Activated naive CD4-positive, alpha-beta T cell treated with anti-CD3 and anti-CD28 coated beads, Interleukin-2, amount 50 U/mL, for 16 hours (primary cell): ENCODE data around the gene MIX23.

ENCODE experiments used
- DNase-seq: peaks from one replicate; pipeline ENCODE4 v3.0.0-alpha.2; 2020

MIX23 gene

DNA sequence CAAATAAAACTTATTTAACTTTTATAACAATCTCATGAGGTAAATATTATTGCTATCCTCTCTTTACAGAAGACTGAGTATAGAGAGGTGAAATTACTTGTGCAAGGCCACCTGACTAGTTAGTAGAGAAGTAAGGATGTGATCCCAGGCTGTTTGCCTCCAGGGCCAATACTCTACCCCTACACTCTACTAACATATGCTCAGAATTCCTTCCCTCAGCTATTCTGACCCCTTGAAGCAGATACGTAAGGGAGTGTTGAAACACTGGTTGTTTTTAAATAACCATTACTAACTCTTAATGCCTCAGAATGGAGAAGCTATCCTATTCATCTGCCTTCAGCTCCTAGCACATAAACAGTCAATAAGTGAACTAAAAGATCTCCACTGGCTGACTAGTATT, 33.9 kb downstream of the MIX23 start:
- DNase-seq = no peak

DNA sequence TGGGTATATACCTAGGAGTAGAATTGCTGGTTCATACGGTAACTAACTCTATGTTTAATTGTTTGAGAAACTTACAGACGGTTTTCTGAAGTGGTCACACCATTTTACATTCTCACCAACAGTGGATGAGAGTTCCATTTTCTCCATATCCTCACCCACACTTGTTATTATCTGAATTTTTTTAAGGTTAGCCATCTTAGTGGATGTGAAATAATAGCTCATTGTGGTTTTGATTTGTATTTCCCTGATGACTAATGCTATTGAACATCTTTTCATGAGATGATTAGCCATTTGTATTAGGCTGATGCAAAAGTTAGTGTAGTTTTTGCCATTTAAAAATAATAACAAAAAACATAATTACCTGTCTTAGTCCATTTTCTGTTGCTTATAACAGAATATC, 39.4 kb downstream of the MIX23 start:
- DNase-seq = no peak

- no peak for DNase-seq
Observed at GRCh38 chr3:122342803-122343202, 40.2 kb downstream of the MIX23 start.

GRCh38 chr3:122332551-122332950, 50.5 kb downstream of the MIX23 start:
- DNase-seq = no peak

GRCh38 chr3:122331886-122332285, 51.1 kb downstream of the MIX23 start:
- no peak for DNase-seq

- DNase-seq = no peak
Observed at GRCh38 chr3:122325769-122326168, 57.3 kb downstream of the MIX23 start.

- no peak for DNase-seq
Observed at GRCh38 chr3:122324871-122325323, 58.1 kb downstream of the MIX23 start, which contains the start of gene CSTA. CSTA (plus strand) TSS chr3:122325248; CDS start chr3:122325293, 45 bp downstream.

GRCh38 chr3:122322095-122323075, 60.6 kb downstream of the MIX23 start:
- DNase-seq = peak; percentile 14

DNA sequence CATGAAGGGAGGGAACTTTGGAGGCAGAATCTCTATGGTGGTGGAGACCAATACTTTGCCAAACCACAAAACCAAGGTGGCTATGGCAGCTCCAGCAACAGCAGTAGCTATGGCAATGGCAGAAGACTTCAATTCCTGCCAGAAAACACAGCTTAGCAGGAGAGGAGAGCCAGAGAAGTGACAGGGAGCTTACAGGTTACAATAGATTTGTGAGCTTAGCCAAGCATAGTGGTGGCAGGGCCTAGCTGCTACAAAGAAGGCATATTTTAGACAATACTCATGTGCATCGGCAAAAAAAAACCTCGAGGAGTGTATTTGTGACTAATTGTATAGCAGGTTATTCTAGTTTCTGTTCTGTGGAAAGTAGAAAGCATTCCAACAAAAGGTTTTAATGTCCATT, 64.4 kb downstream of the MIX23 start:
- no peak for DNase-seq

DNA sequence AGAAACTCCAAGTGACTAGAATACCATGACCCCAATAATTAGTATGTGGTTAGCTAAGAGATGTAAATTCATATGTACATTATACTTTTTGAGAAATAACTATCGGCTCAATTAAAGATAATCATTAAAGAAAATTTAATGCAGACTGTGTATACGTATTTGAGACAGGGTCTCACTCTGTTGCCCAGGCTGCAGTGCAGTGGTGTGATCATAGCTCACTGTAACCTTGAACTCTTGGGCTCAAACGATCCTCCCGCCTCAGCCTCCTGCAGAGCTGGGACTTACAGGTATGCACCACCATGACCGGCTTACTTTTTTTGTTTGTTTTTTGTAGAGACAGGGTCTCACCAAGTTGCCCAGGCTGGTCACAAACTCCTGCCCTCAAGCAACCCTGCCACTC, 66.7 kb downstream of the MIX23 start:
- DNase-seq = no peak

DNA sequence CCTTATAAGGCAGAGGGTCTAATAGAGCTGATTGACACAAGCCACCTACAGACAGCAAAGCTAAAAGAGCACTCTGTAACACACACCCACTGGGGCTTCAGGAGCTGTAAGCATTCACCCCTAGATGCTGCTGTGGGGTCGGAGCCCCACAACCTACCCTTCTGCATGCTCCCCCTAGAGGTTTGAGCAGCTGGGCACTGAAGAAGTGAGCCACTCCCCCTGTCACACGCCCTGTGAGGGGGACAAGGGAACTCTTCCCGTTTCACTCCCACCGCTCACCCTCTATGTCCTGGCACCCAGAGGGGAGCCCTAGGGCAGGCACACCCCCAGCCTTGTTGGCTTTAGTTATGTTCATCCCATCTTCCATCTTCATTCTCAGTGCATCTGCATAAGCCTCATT, 67.4 kb downstream of the MIX23 start:
- DNase-seq = no peak

- no peak for DNase-seq
Observed at GRCh38 chr3:122314228-122314876, 68.7 kb downstream of the MIX23 start.

- DNase-seq = no peak
Observed at GRCh38 chr3:122313281-122313680, 69.8 kb downstream of the MIX23 start.

DNA sequence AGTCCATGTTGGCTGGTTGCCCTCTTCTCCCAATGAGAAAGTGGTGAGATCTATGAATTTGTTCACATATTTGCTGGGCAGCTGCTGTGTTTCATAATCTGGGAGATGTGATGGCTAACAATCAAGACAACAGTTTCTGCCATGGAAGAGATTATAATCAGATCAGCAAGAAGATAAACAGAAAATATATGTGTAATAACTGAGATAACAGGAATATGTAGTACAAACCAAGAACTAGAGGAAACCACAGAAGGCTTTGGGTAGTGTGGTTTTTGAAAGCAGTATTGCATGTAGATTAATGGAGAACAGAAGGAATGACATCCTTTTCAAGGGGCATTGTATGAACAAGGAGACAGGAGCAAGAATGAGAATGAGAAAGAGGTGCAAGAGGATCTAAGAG, 70.2 kb downstream of the MIX23 start:
- DNase-seq = no peak

GRCh38 chr3:122310361-122310760, 72.7 kb downstream of the MIX23 start:
- no peak for DNase-seq
